HEK293 (cell line): ENCODE results near the gene SP140L.

ENCODE experiments used
- CTCF ChIP-seq: fragments of 450-650 bp; formaldehyde crosslinking; IDR thresholded peaks from 2 replicates; pipeline ENCODE4 v1.5.1; 2016; ENCODE audit warnings: missing biosample characterization, missing genetic modification characterization
- MEIS1 ChIP-seq: sonication (generic); formaldehyde crosslinking; IDR thresholded peaks from 2 replicates; pipeline ENCODE4 v1.8.1; 2022; ENCODE audit warnings: missing genetic modification reagents, mild to moderate bottlenecking, borderline replicate concordance
- MZF1 ChIP-seq: fragments of 450-650 bp; formaldehyde crosslinking; IDR thresholded peaks from 2 replicates; pipeline ENCODE4 v1.5.1; 2017; ENCODE audit warnings: missing biosample characterization, missing genetic modification characterization, borderline replicate concordance
- RBAK ChIP-seq: fragments of 450-650 bp; formaldehyde crosslinking; IDR thresholded peaks from 2 replicates; pipeline ENCODE4 v1.5.1; 2016; ENCODE audit warnings: missing biosample characterization, missing genetic modification characterization
- ZNF138 ChIP-seq: fragments of 450-650 bp; formaldehyde crosslinking; IDR thresholded peaks from 2 replicates; pipeline ENCODE4 v1.5.1; 2016; ENCODE audit warnings: missing biosample characterization, missing genetic modification characterization, borderline replicate concordance
- ZNF274 ChIP-seq, 2 experiments: fragments of 200-500 bp in 1 of 2; fragments of 450-650 bp in 1 of 2; sonication (Bioruptor generic) in 1 of 2; formaldehyde crosslinking in 1 of 2; IDR thresholded peaks; 2 replicates each; pipeline versions ENCODE4 v1.5.1 to v1.6.1; 2014 to 2016; ENCODE audit warnings: borderline replicate concordance in 1 of 2, inconsistent platforms in 1 of 2, low read length in 1 of 2, missing biosample characterization in 1 of 2, missing genetic modification characterization in 1 of 2

- TF ChIP-seq MEIS1 (CRISPR knock-in tag): no peak
- TF ChIP-seq MZF1: no peak
- TF ChIP-seq RBAK (tag by site-specific recombination): no peak
- no peak for TF ChIP-seq ZNF274 (IDR thresholded peaks at IDR 0.05; ENCODE audit: low read length)
- no peak for TF ChIP-seq ZNF274 (tag by site-specific recombination; IDR thresholded peaks at IDR 0.05; ENCODE audit: borderline replicate concordance)
- TF ChIP-seq CTCF (tag by site-specific recombination): no peak
- TF ChIP-seq ZNF138 (tag by site-specific recombination): no peak
Measured at GRCh38 chr2:230324503-230324902, 2.5 kb upstream of the SP140L start.
